Stimulated activated CD8-positive, alpha-beta memory T cell treated with anti-CD3 and anti-CD28 coated beads, Interleukin-7, amount 100 ng/mL, for 48 hours (primary cell): ENCODE results near the gene TIAM2.

Experiments used
- DNase-seq, 2 donors: peaks; one replicate each; pipeline ENCODE4 v3.0.0-alpha.2; 2020; ENCODE audit warnings: low read depth in 1 of 2; ENCODE audit errors: extremely low read depth in 1 of 2

The TIAM2 gene

DNA sequence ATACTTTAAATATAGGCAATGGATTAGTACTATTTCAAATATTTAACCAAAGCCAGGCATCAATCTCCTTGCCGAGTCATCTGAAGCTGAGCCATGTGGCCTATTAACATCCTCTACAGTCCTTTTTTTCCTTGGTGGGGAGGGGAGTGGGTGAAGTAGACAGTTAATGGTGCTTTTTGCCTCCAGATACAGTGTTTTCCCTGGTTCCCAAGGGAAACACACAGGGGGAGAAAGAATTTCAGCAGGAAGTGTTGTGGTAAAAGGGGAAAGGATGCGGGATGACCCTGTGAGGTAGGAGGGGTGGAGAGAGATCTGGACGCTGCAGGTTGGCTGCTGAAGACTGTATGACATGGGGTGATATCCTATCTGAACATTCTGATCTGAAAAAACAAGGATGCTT is 278.3 kb downstream of the TIAM2 start:
- DNase-seq = no peak

DNA sequence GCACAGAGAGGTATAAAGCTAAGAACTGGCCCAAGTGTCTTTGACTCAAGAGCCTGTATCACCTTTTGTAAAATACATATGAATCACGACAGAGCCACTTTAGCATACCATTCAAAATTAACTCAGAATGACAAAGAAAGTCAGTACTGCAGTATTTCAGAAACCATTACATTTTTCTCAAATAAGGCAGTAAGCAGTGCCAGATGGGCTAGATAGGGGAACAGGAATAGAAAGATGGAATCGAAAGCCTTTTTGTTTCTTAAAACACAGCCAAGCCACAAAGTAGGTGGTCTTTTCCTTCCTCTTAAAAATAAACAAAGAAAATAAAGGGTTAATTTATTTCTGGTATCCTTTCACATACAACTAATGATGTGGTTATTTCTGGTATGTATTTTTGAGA is 279.0 kb downstream of the TIAM2 start:
- DNase-seq = no peak

GRCh38 chr6:155274533-155274932 is 279.4 kb downstream of the TIAM2 start:
- DNase-seq = no peak

GRCh38 chr6:155275808-155276480 is 280.8 kb downstream of the TIAM2 start:
- DNase-seq = no peak

GRCh38 chr6:155276638-155277037 is 281.5 kb downstream of the TIAM2 start:
- no peak for DNase-seq

DNA sequence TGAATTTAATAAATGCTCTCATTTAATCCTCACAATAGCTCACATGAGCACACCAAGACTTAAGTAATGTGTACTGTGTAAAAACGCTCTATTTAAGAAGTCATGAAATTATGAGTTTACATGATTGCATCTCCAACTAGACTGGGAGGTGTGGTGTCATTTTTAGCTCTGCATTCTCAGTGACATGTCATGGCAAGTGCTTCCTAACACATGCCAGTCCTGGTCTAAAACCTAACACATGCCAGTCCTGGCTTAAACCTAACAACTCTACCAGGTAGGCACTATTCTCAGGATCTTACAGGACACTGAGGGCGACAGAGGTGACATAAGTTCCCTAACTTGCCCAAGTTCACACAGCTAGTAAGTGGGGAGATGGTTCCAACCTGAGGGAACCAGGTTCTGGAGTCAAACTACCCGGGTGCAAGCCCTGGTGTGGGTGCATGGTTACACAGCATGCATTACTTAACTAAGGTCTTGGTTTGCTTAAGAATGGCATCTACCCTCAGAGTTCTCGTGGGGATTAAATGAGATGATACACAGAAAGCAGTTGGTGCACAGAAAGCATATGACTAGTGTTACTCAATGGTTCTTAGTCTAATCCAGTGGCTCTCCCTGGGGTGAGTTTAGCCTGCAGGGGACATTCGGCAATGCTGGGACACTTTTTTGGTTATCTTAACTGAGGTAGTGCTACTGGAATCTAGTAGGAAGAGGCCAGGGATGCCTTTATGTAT is 283.4 kb downstream of the TIAM2 start:
- DNase-seq = no peak

DNA sequence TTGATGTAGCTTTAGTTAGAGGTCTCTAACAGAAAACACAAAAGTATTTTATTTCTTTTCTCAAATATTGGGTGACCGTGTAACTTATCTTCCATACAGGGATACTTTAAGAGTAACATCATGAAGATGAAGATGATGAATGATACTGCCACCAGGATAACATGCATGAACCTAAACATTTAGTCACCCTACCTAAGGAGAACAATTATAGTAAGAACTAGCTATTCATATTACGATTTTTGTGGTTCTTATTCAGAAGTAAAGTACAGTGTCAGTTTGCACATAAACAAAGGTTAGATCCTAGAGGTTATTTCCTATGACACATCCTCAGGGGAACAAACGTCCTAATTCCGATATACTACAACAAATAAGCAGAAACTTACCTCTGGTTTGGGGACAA is 289.7 kb downstream of the TIAM2 start:
- no peak for DNase-seq

DNA sequence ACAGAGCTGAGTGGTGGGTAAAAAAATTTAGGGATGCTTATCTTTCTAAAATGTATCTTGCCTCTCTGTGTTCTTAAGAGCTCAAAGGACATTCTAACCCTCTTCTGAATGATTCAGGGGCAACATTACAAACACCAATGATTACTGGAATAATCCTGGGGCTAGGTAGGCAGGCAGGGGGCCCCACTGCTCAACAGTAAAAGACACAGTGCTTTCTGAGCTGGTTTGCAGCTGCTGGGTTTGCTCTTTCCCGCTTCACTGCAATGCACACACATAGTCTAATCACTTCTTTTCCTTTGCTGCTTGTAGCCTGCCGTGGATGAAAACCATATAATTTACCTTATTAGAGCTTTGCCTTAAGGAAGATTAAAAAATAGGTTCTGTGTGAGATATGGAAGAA is 292.6 kb downstream of the TIAM2 start:
- no peak for DNase-seq

DNA sequence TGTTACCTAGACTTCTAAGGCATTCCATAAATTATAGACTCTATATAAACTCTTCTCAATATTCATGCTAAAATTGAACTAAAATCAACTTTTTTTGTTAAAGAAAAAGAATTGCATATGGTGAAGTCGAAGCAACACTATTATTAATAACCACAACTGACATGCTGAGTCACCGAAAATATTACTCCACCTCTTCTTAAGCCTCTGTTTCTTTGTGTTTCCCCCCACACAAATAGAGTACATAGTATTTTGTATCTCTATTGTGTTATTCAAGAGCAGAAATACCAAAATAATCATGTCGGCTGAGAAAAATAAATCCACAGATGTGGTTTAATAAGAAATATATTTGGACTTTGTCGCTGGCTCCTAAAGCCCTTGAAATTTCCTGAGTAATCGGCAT is 295.4 kb downstream of the TIAM2 start:
- no peak for DNase-seq

DNA sequence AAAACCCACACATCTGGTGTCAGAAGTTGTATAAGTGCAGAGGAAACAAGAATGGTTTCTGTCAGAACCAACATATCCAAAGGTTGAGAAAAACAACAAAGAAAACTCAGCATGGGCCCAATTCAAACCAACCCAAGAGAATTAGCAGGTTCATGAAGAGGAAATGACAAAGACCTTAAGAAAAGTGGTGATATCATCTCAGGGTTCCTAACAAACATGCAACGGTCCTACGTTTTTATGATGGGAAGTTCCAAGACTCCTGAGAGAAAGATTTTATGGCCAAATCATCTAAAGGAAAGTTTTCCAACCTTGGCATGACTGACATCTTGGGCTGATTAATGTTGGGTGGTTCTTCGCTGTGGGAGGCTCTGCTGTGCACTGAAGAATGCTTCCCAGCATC is 296.2 kb downstream of the TIAM2 start:
- no peak for DNase-seq

- DNase-seq = no peak
Measured at GRCh38 chr6:155292711-155293110, 297.6 kb downstream of the TIAM2 start.

- DNase-seq = no peak
Measured at GRCh38 chr6:155297669-155298068, 302.6 kb downstream of the TIAM2 start.

DNA sequence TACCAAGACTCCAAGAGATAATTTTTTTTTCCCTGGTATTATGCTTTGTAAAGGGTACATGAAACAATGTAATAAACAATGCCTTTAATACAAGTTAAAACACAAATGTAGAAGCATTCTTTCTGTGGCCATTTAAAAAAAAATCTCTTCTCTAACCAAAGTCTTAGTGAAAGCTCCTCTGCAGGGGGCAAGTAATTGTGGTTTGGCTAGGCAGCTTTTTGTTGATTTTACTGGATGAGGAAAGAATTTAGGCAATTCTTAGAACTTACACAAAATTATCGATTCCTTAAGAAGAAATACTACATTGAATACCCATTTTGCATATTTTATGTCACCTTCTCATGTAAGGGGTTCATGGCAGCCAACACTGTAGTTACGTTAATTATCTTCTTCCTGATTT is 306.8 kb downstream of the TIAM2 start:
- no peak for DNase-seq

- DNase-seq = no peak
Measured at GRCh38 chr6:155303361-155303870, 308.3 kb downstream of the TIAM2 start.

DNA sequence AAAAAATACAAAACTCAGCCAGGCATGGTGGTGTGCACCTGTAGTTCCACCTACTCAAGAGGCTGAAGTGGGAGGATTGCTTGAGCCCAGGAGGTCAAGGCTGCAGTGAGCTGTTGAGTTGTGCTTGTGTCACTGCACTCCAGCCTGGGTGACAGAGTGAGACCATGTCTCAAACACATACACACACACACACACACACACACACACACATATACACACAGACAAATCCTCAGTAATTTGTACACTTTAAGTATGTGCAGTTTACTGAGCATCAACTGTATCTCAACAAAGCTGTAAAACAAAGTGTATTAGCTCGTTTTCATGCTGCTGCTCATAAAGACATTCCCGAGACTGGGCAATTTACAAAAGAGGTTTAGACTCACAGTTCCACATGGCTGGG is 311.8 kb downstream of the TIAM2 start:
- DNase-seq = no peak
